ENCODE data around the gene PET117. TPM values are rescaled to one million over a fixed set of nuclear protein-coding genes. Genes with fewer than 3 reads are reported as not detected.
A peak's percentile ranks its signal among the peaks of the same experiment; 100 is the strongest.

PET117 gene
- total and polyA plus RNA-seq, 4 donors = 8.9 to 13.5 (median 12.0) TPM

- peak; percentile 36 for ATAC-seq (ENCODE audit: insufficient read depth, low FRiP score)
- Histone ChIP-seq H3K9me3 (ENCODE audit: control insufficient read depth in 4 of 4, insufficient read depth in 3 of 4, low read length in 3 of 4) (no peaks in the 10 kb centered on the region), H3K27ac (ENCODE audit: low read depth in 1 of 2, low read length in 1 of 2) (peak overlapping the region; percentile 86 to 96), H3K27me3 (ENCODE audit: control insufficient read depth in 3 of 3, insufficient read depth in 3 of 3, low read length in 2 of 3) (no peaks in the 10 kb centered on the region), H3K4me3 (peak overlapping the region; percentile 100), H3K36me3 (ENCODE audit: control insufficient read depth in 4 of 4, insufficient read depth in 4 of 4, low read length in 4 of 4) (peaks cover 0 to 6% (median 4%) of the 10 kb centered on the region in 4 donors), H3K4me1 (ENCODE audit: control insufficient read depth in 5 of 5, insufficient read depth in 5 of 5, low read length in 5 of 5) (peaks cover 0 to 24% (median 11%) of the 10 kb centered on the region in 5 donors), H3K9ac (ENCODE audit: insufficient read depth in 1 of 2, low read length in 2 of 2) (peak overlapping the region; percentile 86 to 92)
- WGBS, 2 donors = 1% methylated on average over 15 of the region's 15 CpGs
- DNase-seq = no peak
- no peak for TF ChIP-seq CTCF (IDR thresholded peaks at IDR 0.05; ENCODE audit: control extremely low read depth, extremely low read depth)
These were observed 561 bp downstream of the PET117 start for GRCh38 chr20:18138266-18138582.

DNA sequence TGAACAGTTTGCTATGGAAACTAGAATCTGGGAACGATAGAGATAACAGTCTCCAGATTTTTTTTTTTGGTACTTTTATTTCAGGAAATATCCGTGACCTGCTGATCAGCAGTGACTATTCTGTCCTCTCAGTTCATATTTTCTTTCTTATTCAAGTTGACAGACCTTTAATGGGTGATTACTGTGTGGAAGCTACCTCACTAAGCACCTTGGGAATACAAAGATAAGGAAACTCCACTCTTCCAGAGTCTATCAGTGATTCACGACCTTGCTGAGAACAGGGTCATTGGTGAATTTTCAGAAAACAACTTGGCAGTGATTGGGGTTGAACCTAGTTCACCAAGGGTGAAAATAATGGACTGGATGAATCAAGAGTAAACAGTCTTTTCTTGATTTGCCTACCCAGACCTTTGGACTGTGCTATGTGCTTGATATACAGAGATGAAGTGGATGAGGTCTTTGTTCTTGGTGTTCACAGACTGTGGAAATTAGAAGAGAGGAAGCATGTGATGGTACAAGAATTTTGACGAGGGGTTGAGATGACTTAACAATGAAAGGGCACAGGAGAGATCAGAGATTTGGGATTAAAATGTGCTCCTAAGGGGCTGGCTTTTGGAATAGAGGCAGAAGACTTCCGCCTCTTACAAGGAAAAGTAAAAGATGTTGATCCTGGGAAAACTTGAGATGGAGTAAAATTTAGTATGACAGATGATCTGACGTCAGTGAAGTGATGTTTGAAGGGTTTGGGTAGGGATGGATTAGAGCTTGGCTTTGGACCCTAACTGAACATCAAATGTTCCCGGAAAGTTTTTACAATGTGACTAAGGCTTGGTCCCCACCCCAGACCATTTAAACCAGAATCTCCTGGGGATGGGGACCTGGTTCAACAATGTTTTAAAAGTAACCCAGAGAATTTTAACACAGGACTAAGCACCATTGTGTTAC is 1.2 kb downstream of the PET117 start:
- peak in 1 of 3 donors; percentile 2 for DNase-seq
- no peak for TF ChIP-seq CTCF (IDR thresholded peaks at IDR 0.05; ENCODE audit: control extremely low read depth, extremely low read depth)
- Histone ChIP-seq H3K9me3 (ENCODE audit: control insufficient read depth in 4 of 4, insufficient read depth in 3 of 4, low read length in 3 of 4) (no peaks in the 10 kb centered on the region), H3K27ac (ENCODE audit: low read depth in 1 of 2, low read length in 1 of 2) (no peak overlapping the region), H3K36me3 (ENCODE audit: control insufficient read depth in 4 of 4, insufficient read depth in 4 of 4, low read length in 4 of 4) (peaks cover 0 to 6% (median 4%) of the 10 kb centered on the region in 4 donors), H3K9ac (ENCODE audit: insufficient read depth in 1 of 2, low read length in 2 of 2) (peak overlapping the region; percentile 86 to 92), H3K4me3 (peak overlapping the region; percentile 100), H3K27me3 (ENCODE audit: control insufficient read depth in 3 of 3, insufficient read depth in 3 of 3, low read length in 2 of 3) (no peaks in the 10 kb centered on the region), H3K4me1 (ENCODE audit: control insufficient read depth in 5 of 5, insufficient read depth in 5 of 5, low read length in 5 of 5) (peaks cover 0 to 21% (median 11%) of the 10 kb centered on the region in 5 donors)
- ATAC-seq (ENCODE audit: insufficient read depth, low FRiP score) = no peak
- 39 to 43% methylated on average over 7 of the region's 7 CpGs for WGBS, 2 donors

GRCh38 chr20:18139832-18140231 is 2.2 kb downstream of the PET117 start:
- Histone ChIP-seq H3K9ac (ENCODE audit: insufficient read depth in 1 of 2, low read length in 2 of 2) (peak overlapping the region in 1 of 2 donors; percentile 56), H3K27me3 (ENCODE audit: control insufficient read depth in 3 of 3, insufficient read depth in 3 of 3, low read length in 2 of 3) (no peaks in the 10 kb centered on the region), H3K9me3 (ENCODE audit: control insufficient read depth in 4 of 4, insufficient read depth in 3 of 4, low read length in 3 of 4) (no peaks in the 10 kb centered on the region), H3K27ac (ENCODE audit: low read depth in 1 of 2, low read length in 1 of 2) (no peak overlapping the region), H3K36me3 (ENCODE audit: control insufficient read depth in 4 of 4, insufficient read depth in 4 of 4, low read length in 4 of 4) (peaks cover 0 to 6% (median 4%) of the 10 kb centered on the region in 4 donors), H3K4me1 (ENCODE audit: control insufficient read depth in 5 of 5, insufficient read depth in 5 of 5, low read length in 5 of 5) (peaks cover 0 to 20% (median 11%) of the 10 kb centered on the region in 5 donors), H3K4me3 (no peak overlapping the region)
- no peak for DNase-seq
- no peak for ATAC-seq (ENCODE audit: insufficient read depth, low FRiP score)
- no peak for TF ChIP-seq CTCF (IDR thresholded peaks at IDR 0.05; ENCODE audit: control extremely low read depth, extremely low read depth)
- WGBS, 2 donors = 70 to 84% methylated on average over 2 of the region's 2 CpGs

All from lung (tissue), 12 donors.